DND-41 (cell line): ENCODE results near the gene ZNF653.

ENCODE experiments used
- CTCF ChIP-seq: IDR thresholded peaks from 2 replicates; pipeline ENCODE4 v1.5.1; 2012; ENCODE audit warnings: borderline replicate concordance, low read length, moderate library complexity, mild to moderate bottlenecking; ENCODE audit not compliant: poor library complexity, severe bottlenecking; ENCODE audit errors: extremely low read depth
- EZH2 ChIP-seq: IDR thresholded peaks from 3 replicates; pipeline ENCODE4 v1.6.1; 2012; ENCODE audit warnings: borderline replicate concordance, low read depth, mild to moderate bottlenecking, moderate library complexity, low read length, inconsistent platforms; ENCODE audit not compliant: severe bottlenecking

- TF ChIP-seq CTCF (no peak), EZH2 (no peak)
These were observed 5.7 kb downstream of the ZNF653 start for GRCh38 chr19:11499890-11500420.
